HEK293T (cell line): ENCODE data around the gene PTPRG.

Experiments
- CTCF ChIA-PET: fragments of 350-600 bp; formaldehyde crosslinking; extraction: SDS; loops from one replicate; lab custom pipeline; 2021; ENCODE audit warnings: antibody characterized with exemption, inconsistent platforms; lab: Yijun Ruan, JAX
- POLR2A ChIA-PET: fragments of 350-600 bp; formaldehyde crosslinking; extraction: SDS; loops from one replicate; lab custom pipeline; 2020; ENCODE audit warnings: antibody characterized with exemption, inconsistent platforms; lab: Yijun Ruan, JAX
- DNase-seq: peaks from one replicate; pipeline ENCODE4 v3.0.0; 2012; ENCODE audit warnings: mixed read lengths; ENCODE audit errors: extremely low spot score
- ARNT ChIP-seq: fragments of 450-650 bp; IDR thresholded peaks from 2 replicates; pipeline ENCODE4 v1.6.1; 2017; ENCODE audit warnings: mild to moderate bottlenecking
- BHLHE40 ChIP-seq: fragments of 450-650 bp; IDR thresholded peaks from 2 replicates; pipeline ENCODE4 v1.6.1; 2016; ENCODE audit warnings: mild to moderate bottlenecking, moderate library complexity, borderline replicate concordance
- CTBP1 ChIP-seq: fragments of 450-650 bp; IDR thresholded peaks from 2 replicates; pipeline ENCODE4 v1.6.1; 2016; ENCODE audit warnings: borderline replicate concordance
- ELF4 ChIP-seq: fragments of 450-650 bp; IDR thresholded peaks from 2 replicates; pipeline ENCODE4 v1.6.1; 2017; ENCODE audit warnings: antibody characterized with exemption
- FOXA1 ChIP-seq: fragments of 450-650 bp; IDR thresholded peaks from 2 replicates; pipeline ENCODE4 v1.6.1; 2016; ENCODE audit warnings: mild to moderate bottlenecking
- FOXK2 ChIP-seq: fragments of 450-650 bp; IDR thresholded peaks from 2 replicates; pipeline ENCODE4 v1.6.1; 2016; ENCODE audit warnings: mild to moderate bottlenecking
- FOXM1 ChIP-seq: fragments of 450-650 bp; IDR thresholded peaks from 2 replicates; pipeline ENCODE4 v1.6.1; 2017; ENCODE audit warnings: mild to moderate bottlenecking, borderline replicate concordance
- HDGF ChIP-seq: fragments of 450-650 bp; IDR thresholded peaks from 2 replicates; pipeline ENCODE4 v1.6.1; 2017; ENCODE audit warnings: antibody characterized with exemption, borderline replicate concordance
- L3MBTL2 ChIP-seq: fragments of 450-650 bp; conservative IDR thresholded peaks from 2 replicates; pipeline ENCODE4 v1.6.1; 2016; ENCODE audit warnings: mild to moderate bottlenecking
- LEF1 ChIP-seq: fragments of 450-650 bp; IDR thresholded peaks from 2 replicates; pipeline ENCODE4 v1.6.1; 2017; ENCODE audit warnings: mild to moderate bottlenecking, borderline replicate concordance
- NFRKB ChIP-seq: fragments of 450-650 bp; IDR thresholded peaks from 2 replicates; pipeline ENCODE4 v1.6.1; 2016; ENCODE audit warnings: mild to moderate bottlenecking, moderate library complexity
- SP1 ChIP-seq: fragments of 450-650 bp; IDR thresholded peaks from 2 replicates; pipeline ENCODE4 v1.6.1; 2017
- SUZ12 ChIP-seq: fragments of 450-650 bp; IDR thresholded peaks from 2 replicates; pipeline ENCODE4 v1.6.1; 2016; ENCODE audit warnings: mild to moderate bottlenecking
- TARDBP ChIP-seq: fragments of 450-650 bp; IDR thresholded peaks from 2 replicates; pipeline ENCODE4 v1.6.1; 2016
- ZNF384 ChIP-seq: fragments of 450-650 bp; IDR thresholded peaks from 2 replicates; pipeline ENCODE4 v1.6.1; 2016
- TF ChIP-seq, protein P1 (sequence below): fragments of 450-650 bp; IDR thresholded peaks from 2 replicates; pipeline ENCODE4 v1.6.1; 2016

The PTPRG gene

DNA sequence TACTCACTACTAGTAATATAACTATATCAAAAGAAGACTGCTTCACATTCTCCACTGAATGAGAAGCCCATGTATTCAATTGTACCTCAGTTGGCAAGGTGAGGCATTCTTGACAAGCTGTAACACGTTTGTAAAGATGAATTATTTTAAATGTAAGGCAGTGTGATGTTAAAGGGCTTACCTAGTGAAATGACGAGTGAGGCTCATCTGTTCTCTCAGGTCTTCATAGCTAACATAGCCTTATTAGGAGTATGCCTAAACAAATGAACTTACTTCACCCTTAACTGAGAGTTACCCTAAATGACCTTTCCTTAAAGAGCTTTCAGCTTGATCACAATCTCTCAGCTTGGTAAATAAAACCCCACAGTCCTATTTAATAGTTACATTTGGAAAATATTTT is 684.7 kb downstream of the PTPRG start:
- CTCF ChIA-PET, result no interaction called here
- DNase-seq, result no peak

DNA sequence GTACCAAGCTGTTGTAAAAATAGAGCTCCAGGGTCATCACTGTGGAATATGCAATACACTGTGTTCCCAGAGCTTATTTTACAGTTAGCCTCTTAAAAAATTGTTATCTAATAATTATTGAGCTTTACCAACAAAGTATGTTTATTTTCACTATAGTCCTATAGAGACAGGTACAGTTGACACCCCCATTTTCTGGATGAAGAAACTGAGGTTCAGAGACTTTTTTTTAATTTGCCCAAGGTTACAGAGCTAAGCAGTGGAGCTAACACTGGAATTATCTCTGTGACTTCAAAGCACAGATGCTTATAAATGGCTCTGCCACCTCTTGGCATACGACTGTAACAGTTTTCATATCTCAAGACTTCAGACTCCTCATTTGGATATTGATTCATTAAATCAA is 685.6 kb downstream of the PTPRG start:
- POLR2A ChIA-PET, result no interaction called here
- no peak for TF ChIP-seq HDGF
- TF ChIP-seq BHLHE40, result no peak
- no peak for TF ChIP-seq NFRKB
- CTCF ChIA-PET, result no interaction called here
- DNase-seq, result no peak

More for the DNA sequence above, 684.7 kb downstream of the PTPRG start:
- TF ChIP-seq ZNF384, result no peak
- TF ChIP-seq FOXA1, result no peak
- TF ChIP-seq SUZ12, result no peak
- TF ChIP-seq SP1, result no peak
- no peak for TF ChIP-seq FOXM1
- no peak for TF ChIP-seq HDGF
- TF ChIP-seq NFRKB, result no peak
- no peak for TF ChIP-seq ELF4
- no peak for TF ChIP-seq ARNT
- POLR2A ChIA-PET, result no interaction called here

DNA sequence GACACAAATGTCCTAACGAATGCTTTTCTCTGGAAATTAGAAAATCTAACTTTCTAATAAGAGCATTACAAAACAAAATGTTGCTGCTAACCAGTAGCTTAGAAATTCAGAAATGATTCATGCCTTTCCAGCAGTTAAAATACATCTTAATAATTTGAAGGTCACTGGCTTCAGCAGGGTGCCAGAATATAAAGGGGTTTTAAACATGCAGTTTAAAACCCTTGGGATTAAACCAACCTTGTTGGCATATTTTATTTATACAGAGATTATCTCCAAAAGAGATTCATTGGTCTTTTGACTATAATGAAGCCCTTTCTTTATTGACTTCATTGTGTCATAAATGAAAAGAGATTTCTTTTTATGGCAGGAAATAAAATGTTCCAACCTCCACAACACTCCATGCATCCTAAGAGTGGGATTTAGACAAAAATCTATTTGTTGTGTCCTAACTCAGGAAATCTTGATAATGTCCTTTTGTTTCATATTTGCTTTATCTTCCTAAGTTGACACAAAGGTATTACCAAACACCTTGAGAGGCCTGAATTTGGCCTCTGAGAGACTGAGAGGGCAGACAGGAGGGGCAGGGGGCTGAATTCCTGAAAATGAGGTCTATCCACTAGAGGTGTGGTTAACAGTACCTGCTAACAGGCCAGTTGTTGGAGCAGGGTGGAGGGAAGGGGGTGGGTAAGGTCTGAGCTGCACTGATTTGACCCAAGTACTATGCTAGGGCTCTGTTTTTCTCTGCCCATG is 687.5 kb downstream of the PTPRG start:
- CTCF ChIA-PET, result no interaction called here
- DNase-seq, result no peak
- POLR2A ChIA-PET, result no interaction called here
- TF ChIP-seq ARNT, result no peak
- TF ChIP-seq FOXK2, result no peak
- TF ChIP-seq L3MBTL2, result no peak
- TF ChIP-seq, protein P1, sequence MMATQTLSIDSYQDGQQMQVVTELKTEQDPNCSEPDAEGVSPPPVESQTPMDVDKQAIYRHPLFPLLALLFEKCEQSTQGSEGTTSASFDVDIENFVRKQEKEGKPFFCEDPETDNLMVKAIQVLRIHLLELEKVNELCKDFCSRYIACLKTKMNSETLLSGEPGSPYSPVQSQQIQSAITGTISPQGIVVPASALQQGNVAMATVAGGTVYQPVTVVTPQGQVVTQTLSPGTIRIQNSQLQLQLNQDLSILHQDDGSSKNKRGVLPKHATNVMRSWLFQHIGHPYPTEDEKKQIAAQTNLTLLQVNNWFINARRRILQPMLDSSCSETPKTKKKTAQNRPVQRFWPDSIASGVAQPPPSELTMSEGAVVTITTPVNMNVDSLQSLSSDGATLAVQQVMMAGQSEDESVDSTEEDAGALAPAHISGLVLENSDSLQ, result no peak
- TF ChIP-seq NFRKB, result no peak
- no peak for TF ChIP-seq FOXA1
- no peak for TF ChIP-seq LEF1
- TF ChIP-seq SP1, result no peak
- no peak for TF ChIP-seq TARDBP
- no peak for TF ChIP-seq SUZ12
- no peak for TF ChIP-seq BHLHE40
- no peak for TF ChIP-seq FOXM1
- TF ChIP-seq ZNF384, result no peak
- no peak for TF ChIP-seq ELF4
- no peak for TF ChIP-seq HDGF
- no peak for TF ChIP-seq CTBP1

DNA sequence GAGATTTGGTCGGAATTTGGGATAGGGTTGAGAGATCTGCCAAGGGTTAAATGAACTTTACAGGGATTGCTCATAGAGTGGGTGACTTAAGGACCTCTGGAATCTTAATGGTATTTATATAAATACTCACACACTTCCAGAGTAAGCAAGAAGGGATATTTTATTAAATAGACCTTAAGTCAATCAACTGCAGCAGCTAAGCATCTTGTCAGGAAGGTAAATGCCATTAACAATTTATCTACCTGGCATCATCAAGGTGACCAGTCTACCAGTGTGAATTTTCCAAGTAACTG is 688.1 kb downstream of the PTPRG start:
- ChIA-PET POLR2A (no interaction called here), CTCF (no interaction called here)
- DNase-seq, result no peak
- no peak for TF ChIP-seq TARDBP
- no peak for TF ChIP-seq NFRKB
- no peak for TF ChIP-seq LEF1
- TF ChIP-seq ARNT, result no peak
- TF ChIP-seq FOXK2, result no peak
- TF ChIP-seq FOXM1, result no peak
- no peak for TF ChIP-seq CTBP1
- no peak for TF ChIP-seq SP1
- no peak for TF ChIP-seq BHLHE40
- TF ChIP-seq L3MBTL2, result no peak
- no peak for TF ChIP-seq ELF4
- TF ChIP-seq ZNF384, result no peak
- TF ChIP-seq SUZ12, result no peak
- TF ChIP-seq, protein P1, result no peak
- no peak for TF ChIP-seq FOXA1

DNA sequence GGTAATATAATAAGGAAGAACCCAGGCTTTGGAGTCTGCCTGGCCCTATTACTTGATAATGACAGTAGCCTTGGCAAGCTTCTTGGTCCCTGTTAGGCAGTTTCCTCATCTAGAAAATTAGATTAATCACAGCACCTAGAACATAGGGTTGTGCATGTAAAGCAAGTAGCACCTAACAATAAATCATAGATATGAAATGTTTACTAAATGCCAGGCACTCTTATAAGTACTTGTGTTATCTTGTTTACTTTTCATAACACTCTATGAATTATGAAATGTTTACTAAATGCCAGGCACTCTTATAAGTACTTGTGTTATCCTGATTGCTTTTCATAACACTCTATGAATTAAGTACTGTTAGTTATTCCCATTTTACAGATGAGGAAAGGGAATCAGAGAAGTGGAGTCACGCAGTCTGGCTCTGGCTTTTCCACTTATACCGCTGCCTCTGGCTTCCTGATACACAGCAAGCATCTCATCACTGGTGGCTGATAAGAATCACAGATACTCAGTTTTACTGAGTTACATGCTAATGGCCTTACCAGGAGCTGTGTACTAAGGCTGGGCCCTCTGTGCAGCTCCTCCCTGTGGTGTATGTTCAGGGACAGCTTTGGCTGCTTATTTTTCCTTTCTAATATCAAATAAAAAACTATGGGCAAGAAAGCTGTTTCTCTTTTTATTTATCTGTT is 688.6 kb downstream of the PTPRG start:
- DNase-seq, result no peak
- TF ChIP-seq L3MBTL2 (no peak), SUZ12 (no peak), SP1 (no peak)
- ChIA-PET POLR2A (no interaction called here), CTCF (no interaction called here)

DNA sequence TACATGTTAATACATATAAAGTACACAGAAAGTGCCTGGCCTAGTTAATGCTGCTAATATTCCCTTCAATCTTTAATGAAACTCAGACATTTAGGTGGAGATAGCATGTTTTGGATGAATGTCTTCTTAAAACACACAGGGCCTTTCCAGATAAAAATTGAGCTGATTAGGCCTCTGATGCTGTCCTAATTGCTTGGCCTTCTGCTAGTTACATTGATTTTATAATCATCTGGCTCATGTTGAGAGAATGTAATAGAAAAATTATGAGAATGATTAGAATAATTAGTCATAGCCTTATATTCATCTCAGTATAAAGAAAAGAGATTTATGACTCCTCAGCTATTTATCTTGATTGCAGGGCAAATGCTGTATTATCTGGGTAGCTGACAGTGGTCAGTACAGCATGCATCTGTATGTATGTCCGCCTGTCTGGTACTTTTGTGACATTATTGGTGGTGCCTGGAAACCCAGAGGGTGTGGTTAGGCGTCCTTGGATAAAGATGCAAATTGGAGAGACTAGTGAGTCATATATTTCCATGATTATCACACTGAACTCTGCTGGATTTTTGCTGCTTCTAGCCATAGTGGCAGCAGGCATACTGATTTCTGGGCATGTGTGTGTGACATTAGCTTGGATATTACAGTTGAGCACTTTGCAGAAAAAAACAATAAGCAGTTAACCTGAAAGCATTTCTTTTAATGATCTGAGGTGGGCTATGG is 691.2 kb downstream of the PTPRG start:
- DNase-seq, result no peak
- TF ChIP-seq BHLHE40 (no peak), FOXK2 (no peak), CTBP1 (no peak), ZNF384 (no peak), SUZ12 (no peak), LEF1 (no peak), TARDBP (no peak), HDGF (no peak), ELF4 (no peak), SP1 (no peak), L3MBTL2 (no peak)
- TF ChIP-seq, protein P1, result no peak
- POLR2A ChIA-PET, result no interaction called here
- CTCF ChIA-PET, result no interaction called here
